HepG2 (cell line): ENCODE data around the gene ABAT. TPM values are rescaled to one million over a fixed set of nuclear protein-coding genes. Genes with fewer than 3 reads are reported as not detected.

ENCODE experiments used
- BRD4 ChIP-seq: sonication (generic); formaldehyde crosslinking; IDR thresholded peaks from 2 replicates; pipeline ENCODE4 v1.4.0; 2020; ENCODE audit warnings: missing genetic modification reagents
- CREB1 ChIP-seq, 2 experiments: fragments of 450-650 bp in 1 of 2; IDR thresholded peaks; 2 replicates each; pipeline ENCODE4 v1.6.1; 2016 to 2017; ENCODE audit warnings: control low read depth in 1 of 2, mild to moderate bottlenecking in 1 of 2, missing compliant biosample characterization in 1 of 2, missing genetic modification characterization in 1 of 2
- DRAP1 ChIP-seq: IDR thresholded peaks from 2 replicates; pipeline ENCODE4 v1.6.1; 2016; ENCODE audit warnings: missing genetic modification reagents, missing compliant biosample characterization
- FOSL2 ChIP-seq: sonication (generic); formaldehyde crosslinking; IDR thresholded peaks from 2 replicates; pipeline ENCODE4 v1.4.0; 2020; ENCODE audit warnings: missing genetic modification reagents
- FOXK1 ChIP-seq: sonication (generic); formaldehyde crosslinking; IDR thresholded peaks from 2 replicates; pipeline ENCODE4 v1.4.0; 2020; ENCODE audit warnings: low read depth, missing genetic modification reagents, borderline replicate concordance
- KDM1A ChIP-seq: IDR thresholded peaks from 2 replicates; pipeline ENCODE4 v1.6.1; 2016; ENCODE audit warnings: missing compliant biosample characterization
- KDM6A ChIP-seq: IDR thresholded peaks from 2 replicates; pipeline ENCODE4 v1.6.1; 2016; ENCODE audit warnings: low read depth
- KMT2A ChIP-seq: sonication (generic); formaldehyde crosslinking; IDR thresholded peaks from 2 replicates; pipeline ENCODE4 v1.4.0; 2020; ENCODE audit warnings: missing genetic modification reagents
- MYC ChIP-seq: sonication (generic); formaldehyde crosslinking; IDR thresholded peaks from 2 replicates; pipeline ENCODE4 v1.9.0; 2021; ENCODE audit warnings: missing genetic modification reagents, borderline replicate concordance
- NR0B2 ChIP-seq: sonication (generic); formaldehyde crosslinking; IDR thresholded peaks from 2 replicates; pipeline ENCODE4 v1.4.0; 2020; ENCODE audit warnings: mild to moderate bottlenecking, missing genetic modification reagents
- PRDM15 ChIP-seq: sonication (generic); formaldehyde crosslinking; IDR thresholded peaks from 2 replicates; pipeline ENCODE4 v1.4.0; 2020; ENCODE audit warnings: missing genetic modification reagents
- RBM39 ChIP-seq: fragments of 200-400 bp; formaldehyde crosslinking; IDR thresholded peaks from one replicate; pipeline ENCODE4 v1.6.1; 2018; ENCODE audit warnings: antibody characterized with exemption, mild to moderate bottlenecking, low read depth, low read length; ENCODE audit not compliant: poor library complexity, severe bottlenecking
- SP2 ChIP-seq: sonication (generic); formaldehyde crosslinking; IDR thresholded peaks from 2 replicates; pipeline ENCODE4 v1.5.1; 2020; ENCODE audit warnings: mild to moderate bottlenecking, missing genetic modification reagents
- THAP8 ChIP-seq: sonication (generic); formaldehyde crosslinking; IDR thresholded peaks from 2 replicates; pipeline ENCODE4 v1.5.1; 2020; ENCODE audit warnings: missing genetic modification reagents, mild to moderate bottlenecking, borderline replicate concordance
- TIGD3 ChIP-seq: sonication (generic); formaldehyde crosslinking; IDR thresholded peaks from 2 replicates; pipeline ENCODE4 v1.5.1; 2020; ENCODE audit warnings: mild to moderate bottlenecking, missing genetic modification reagents, borderline replicate concordance
- YEATS4 ChIP-seq: sonication (generic); formaldehyde crosslinking; IDR thresholded peaks from 2 replicates; pipeline ENCODE4 v1.4.0; 2020; ENCODE audit warnings: missing genetic modification reagents, borderline replicate concordance
- ZSCAN5A ChIP-seq: sonication (generic); formaldehyde crosslinking; IDR thresholded peaks from 2 replicates; pipeline ENCODE4 v1.8.0; 2022; ENCODE audit warnings: mild to moderate bottlenecking, missing genetic modification reagents, borderline replicate concordance
- ZZZ3 ChIP-seq: sonication (generic); formaldehyde crosslinking; IDR thresholded peaks from 2 replicates; pipeline ENCODE4 v1.4.0; 2020; ENCODE audit warnings: missing genetic modification reagents, mild to moderate bottlenecking, borderline replicate concordance
- polyA plus RNA-seq, 8 experiments: library from polyadenylated mRNA; depleted of rRNA in 3 of 8; stranded (reverse) in 7 of 8; unstranded in 1 of 8; fragments of >200 nt; fragmentation: Illumina TruSeq in 4 of 8; extraction: Trizol in 4 of 8; gene quantifications; 2 replicates each; pipeline versions ENCODE4 v1.2.1 to v1.2.3, GENCODE V29; 2011 to 2016; ENCODE audit warnings: low read depth in 4 of 8, missing spikeins in 1 of 8, mixed read lengths in 1 of 8; ENCODE audit not compliant: insufficient read depth in 1 of 8
- total RNA-seq, 5 experiments: library from RNA; depleted of rRNA; stranded (reverse); fragments of >200 nt; fragmentation: Illumina TruSeq; extraction: Trizol; gene quantifications; 2 replicates each; pipeline ENCODE4 v1.2.3, GENCODE V29; 2016; ENCODE audit warnings: low read depth in 1 of 5

The ABAT gene
- total and polyA plus RNA-seq, 2 of the 13 experiments (the other 11 are each of a cell fraction or from before 2014, with no cell fraction given), result 47.6 to 97.3 TPM

- TF ChIP-seq ZSCAN5A (CRISPR knock-in tag), result no peak
- peak; percentile 70 for TF ChIP-seq YEATS4 (CRISPR knock-in tag)
- peak; percentile 38 for TF ChIP-seq FOSL2 (CRISPR knock-in tag)
- TF ChIP-seq FOXK1, result 0 out of 2 replicates have a peak, but pooled peaks have one; percentile 45
- TF ChIP-seq NR0B2 (CRISPR knock-in tag), result peak; percentile 87
- peak; percentile 85 for TF ChIP-seq KMT2A (CRISPR knock-in tag)
- peak; percentile 26; the same call in 1 of the 2 replicates for TF ChIP-seq CREB1 (IDR thresholded peaks at IDR 0.05)
- no peak for TF ChIP-seq CREB1 (CRISPR knock-in tag; IDR thresholded peaks at IDR 0.05)
- TF ChIP-seq ZZZ3 (CRISPR knock-in tag), result no peak
- TF ChIP-seq KDM6A (CRISPR knock-in tag), result no peak
- TF ChIP-seq BRD4 (CRISPR knock-in tag), result peak; percentile 60; the same call in 1 of the 2 replicates
- no peak for TF ChIP-seq TIGD3 (CRISPR knock-in tag)
- TF ChIP-seq PRDM15 (CRISPR knock-in tag), result peak; percentile 70; the same call in 1 of the 2 replicates
- no peak for TF ChIP-seq KDM1A
- peak; percentile 66 for TF ChIP-seq DRAP1 (CRISPR knock-in tag)
- TF ChIP-seq SP2 (CRISPR knock-in tag), result peak; percentile 83
- peak; percentile 69; the same call in 1 of the 2 replicates for TF ChIP-seq MYC (CRISPR knock-in tag)
- TF ChIP-seq THAP8 (CRISPR knock-in tag), result no peak
- peak; percentile 95 for TF ChIP-seq RBM39
These were observed at the start of gene ABAT (continued) for GRCh38 chr16:8674413-8675022.
